DND-41 (cell line): ENCODE data around the gene TFF2.

Experiments used
- ATAC-seq: fragments of 200-7000 bp; cut with Tn5 transposase; 3 replicates; pipeline ENCODE4 v1.9.1; 2021; ENCODE audit warnings: low read depth; ENCODE audit not compliant: insufficient read depth
- DNase-seq: peaks from one replicate; pipeline ENCODE4 v3.0.0-alpha.2; 2020
- H2AFZ ChIP-seq: 2 replicates; pipeline ENCODE4 v1.6.0; 2012; ENCODE audit warnings: low read depth, low read length
- H3K27ac ChIP-seq: 2 replicates; pipeline ENCODE4 v1.5.1; 2012; ENCODE audit warnings: low read length, inconsistent platforms
- H3K27me3 ChIP-seq: fragments of 200-600 bp; sonication (generic); 2 replicates; pipeline ENCODE4 v1.6.0; 2012; ENCODE audit warnings: low read length, mild to moderate bottlenecking, inconsistent platforms; ENCODE audit not compliant: insufficient read depth, poor library complexity
- H3K36me3 ChIP-seq: 2 replicates; pipeline ENCODE4 v1.5.1; 2012; ENCODE audit warnings: low read length, inconsistent platforms; ENCODE audit not compliant: insufficient read depth
- H3K4me1 ChIP-seq: 2 replicates; pipeline ENCODE4 v1.5.1; 2012; ENCODE audit warnings: mild to moderate bottlenecking, low read length; ENCODE audit not compliant: insufficient read depth
- H3K4me2 ChIP-seq: 2 replicates; pipeline ENCODE4 v1.6.0; 2012; ENCODE audit warnings: mild to moderate bottlenecking, moderate library complexity, low read length, inconsistent platforms; ENCODE audit not compliant: insufficient read depth
- H3K4me3 ChIP-seq, 2 experiments: fragments of 200-600 bp in 1 of 2; shearing (Covaris generic) in 1 of 2; 2 replicates each; pipeline ENCODE4 v1.5.1; 2012 to 2016; ENCODE audit warnings: inconsistent platforms in 2 of 2, low read length in 2 of 2, mild to moderate bottlenecking in 2 of 2, low read depth in 1 of 2, moderate library complexity in 1 of 2
- H3K79me2 ChIP-seq: 2 replicates; pipeline ENCODE4 v1.6.0; 2012; ENCODE audit warnings: low read length, inconsistent platforms; ENCODE audit not compliant: insufficient read depth
- H3K9ac ChIP-seq: 2 replicates; pipeline ENCODE4 v1.6.0; 2012; ENCODE audit warnings: low read depth, mild to moderate bottlenecking, inconsistent platforms, low read length, moderate library complexity
- H3K9me3 ChIP-seq: 2 replicates; pipeline ENCODE4 v1.5.1; 2012; ENCODE audit warnings: low read length, moderate library complexity, mild to moderate bottlenecking, inconsistent platforms; ENCODE audit not compliant: insufficient read depth, severe bottlenecking
- H4K20me1 ChIP-seq: 2 replicates; pipeline ENCODE4 v1.6.0; 2012; ENCODE audit warnings: low read length; ENCODE audit not compliant: insufficient read depth
- EZH2 ChIP-seq: IDR thresholded peaks from 3 replicates; pipeline ENCODE4 v1.6.1; 2012; ENCODE audit warnings: borderline replicate concordance, low read depth, mild to moderate bottlenecking, moderate library complexity, low read length, inconsistent platforms; ENCODE audit not compliant: severe bottlenecking
- TF ChIP-seq, protein P1 (sequence below): IDR thresholded peaks from 2 replicates; pipeline ENCODE4 v1.5.1; 2012; ENCODE audit warnings: borderline replicate concordance, low read length, moderate library complexity, mild to moderate bottlenecking; ENCODE audit not compliant: poor library complexity, severe bottlenecking; ENCODE audit errors: extremely low read depth

The TFF2 gene

DNA sequence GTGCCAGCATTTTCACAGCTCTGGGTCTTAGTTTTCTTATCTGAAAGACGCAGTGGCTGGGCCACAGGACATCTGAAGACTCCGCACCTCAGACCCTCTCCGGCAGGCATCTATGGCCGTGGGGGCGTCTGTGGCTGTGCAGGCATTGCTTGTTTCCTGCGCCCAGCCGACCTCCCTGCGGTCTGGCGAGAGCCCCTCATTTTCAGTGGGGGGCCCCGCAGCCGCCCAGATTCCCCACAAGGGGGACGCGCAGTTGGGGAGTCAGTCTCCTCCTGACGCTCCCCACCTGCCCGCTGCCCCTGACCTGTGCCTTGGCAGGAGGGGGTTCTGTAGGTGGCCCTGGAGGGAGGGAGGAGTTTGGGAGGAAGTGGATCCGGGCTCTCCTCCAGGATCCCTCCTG lies 19.0 kb upstream of the TFF2 start:
- no peaks in the 10 kb centered on the region for H3K27me3 ChIP-seq
- H3K27ac ChIP-seq = no peak overlapping the region
- ATAC-seq (no peak), DNase-seq (no peak)
- no peak overlapping the region for H3K9ac ChIP-seq
- no peak for TF ChIP-seq EZH2
- TF ChIP-seq, protein P1, sequence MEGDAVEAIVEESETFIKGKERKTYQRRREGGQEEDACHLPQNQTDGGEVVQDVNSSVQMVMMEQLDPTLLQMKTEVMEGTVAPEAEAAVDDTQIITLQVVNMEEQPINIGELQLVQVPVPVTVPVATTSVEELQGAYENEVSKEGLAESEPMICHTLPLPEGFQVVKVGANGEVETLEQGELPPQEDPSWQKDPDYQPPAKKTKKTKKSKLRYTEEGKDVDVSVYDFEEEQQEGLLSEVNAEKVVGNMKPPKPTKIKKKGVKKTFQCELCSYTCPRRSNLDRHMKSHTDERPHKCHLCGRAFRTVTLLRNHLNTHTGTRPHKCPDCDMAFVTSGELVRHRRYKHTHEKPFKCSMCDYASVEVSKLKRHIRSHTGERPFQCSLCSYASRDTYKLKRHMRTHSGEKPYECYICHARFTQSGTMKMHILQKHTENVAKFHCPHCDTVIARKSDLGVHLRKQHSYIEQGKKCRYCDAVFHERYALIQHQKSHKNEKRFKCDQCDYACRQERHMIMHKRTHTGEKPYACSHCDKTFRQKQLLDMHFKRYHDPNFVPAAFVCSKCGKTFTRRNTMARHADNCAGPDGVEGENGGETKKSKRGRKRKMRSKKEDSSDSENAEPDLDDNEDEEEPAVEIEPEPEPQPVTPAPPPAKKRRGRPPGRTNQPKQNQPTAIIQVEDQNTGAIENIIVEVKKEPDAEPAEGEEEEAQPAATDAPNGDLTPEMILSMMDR = peak; percentile 24
- H3K9me3 ChIP-seq = no peaks in the 10 kb centered on the region
- H3K79me2 ChIP-seq = no peaks in the 10 kb centered on the region
- no peaks in the 10 kb centered on the region for H3K36me3 ChIP-seq
- no peaks in the 10 kb centered on the region for H4K20me1 ChIP-seq
- H3K4me3 ChIP-seq = no peak overlapping the region
- H3K4me2 ChIP-seq = no peak overlapping the region
- H3K4me1 ChIP-seq = no peaks in the 10 kb centered on the region
- no peak overlapping the region for H2AFZ ChIP-seq

DNA sequence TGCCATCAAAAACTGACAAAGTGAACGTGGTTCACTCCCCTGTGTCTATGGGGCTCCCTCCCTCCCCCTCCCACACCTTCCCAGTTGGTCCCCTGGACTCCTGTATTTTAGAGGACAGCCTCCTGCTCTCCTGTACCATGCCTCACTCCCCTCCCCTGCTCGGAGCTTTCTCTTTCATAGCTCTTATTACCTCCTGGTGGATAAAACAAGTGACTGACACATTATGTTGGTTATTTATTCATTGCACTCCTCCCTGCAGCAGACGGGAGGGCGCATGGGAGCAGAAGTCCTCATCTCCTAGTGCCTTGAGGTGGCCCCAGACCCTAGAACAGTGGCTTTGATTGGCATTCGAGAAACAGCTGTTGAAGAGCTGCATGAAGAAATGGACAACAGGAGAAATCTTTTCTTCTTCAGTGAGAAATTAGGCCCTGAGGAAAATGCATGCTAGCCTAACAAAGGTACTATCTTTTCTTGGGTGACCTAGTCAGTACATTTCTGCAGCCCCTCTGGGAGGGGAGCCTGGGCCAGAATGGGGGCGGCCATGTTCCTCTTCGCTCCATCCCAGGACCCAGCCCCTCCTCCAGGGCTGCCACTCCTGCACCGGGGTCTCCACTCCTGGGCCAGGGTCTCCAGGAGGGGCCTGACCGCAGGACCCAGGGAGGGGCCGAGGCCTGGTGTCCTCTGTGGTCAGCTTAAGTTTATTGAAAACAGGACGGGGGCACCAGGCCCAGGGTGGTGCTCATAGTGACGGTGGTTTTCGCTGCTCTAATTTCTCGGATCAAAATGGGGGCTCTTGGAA lies 16.8 kb upstream of the TFF2 start:
- Histone ChIP-seq H3K27ac (no peak overlapping the region), H3K4me1 (no peaks in the 10 kb centered on the region), H3K27me3 (no peaks in the 10 kb centered on the region), H2AFZ (no peak overlapping the region), H4K20me1 (no peaks in the 10 kb centered on the region), H3K79me2 (no peaks in the 10 kb centered on the region), H3K9me3 (no peaks in the 10 kb centered on the region), H3K9ac (no peak overlapping the region), H3K36me3 (no peaks in the 10 kb centered on the region), H3K4me2 (no peak overlapping the region), H3K4me3 (no peak overlapping the region)
- ATAC-seq = no peak
- no peak for DNase-seq
- no peak for TF ChIP-seq EZH2
- TF ChIP-seq, protein P1 = peak; percentile 3

DNA sequence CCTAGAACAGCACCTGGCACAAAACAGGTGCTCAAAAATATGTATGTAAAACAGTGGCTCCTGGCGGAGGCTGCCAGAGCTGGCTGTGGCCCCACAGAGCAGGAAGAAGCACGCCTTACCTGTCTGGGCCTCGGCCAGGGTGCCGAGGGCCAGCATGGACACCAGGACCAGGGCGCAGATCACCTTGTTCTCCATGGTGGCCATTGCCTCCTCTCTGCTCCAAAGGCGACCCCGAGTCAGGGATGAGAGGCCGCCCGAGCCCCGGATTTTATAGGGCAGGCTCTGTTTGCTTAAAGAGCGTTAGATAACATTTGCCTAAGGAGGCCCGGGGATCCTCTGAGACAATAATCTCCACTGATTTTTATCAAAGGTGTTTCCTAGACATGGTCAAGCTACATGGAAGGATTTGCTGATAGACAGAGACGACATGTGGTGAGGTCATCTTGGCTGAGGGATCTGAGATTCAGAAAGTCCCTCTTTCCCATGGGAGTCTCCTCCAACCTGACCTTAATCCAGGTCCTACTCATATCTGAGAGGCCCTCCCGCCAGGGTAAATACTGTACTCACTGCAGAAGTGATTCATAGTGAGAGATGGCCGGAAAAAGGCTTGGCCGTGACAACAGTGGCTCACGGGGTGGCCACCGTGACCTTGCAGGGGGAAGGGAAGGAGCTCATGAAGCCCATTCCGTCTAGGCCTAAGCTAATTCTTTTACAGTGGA lies 15.7 kb upstream of the TFF2 start, which contains the start of gene TFF1:
TFF1 (minus strand) TSS at position 244 of the 719 bp plus-strand sequence; CDS start at position 204, 40 bp downstream.
- DNase-seq = no peak
- no peak within 1 kb of the TSS for H2AFZ ChIP-seq
- H3K9me3 ChIP-seq = no peaks in the 10 kb centered on the region
- H3K4me2 ChIP-seq = no peak within 1 kb of the TSS
- H3K36me3 ChIP-seq = no peaks in the 10 kb centered on the region
- H3K4me3 ChIP-seq = no peak within 1 kb of the TSS
- H3K9ac ChIP-seq = no peak within 1 kb of the TSS
- no peak for ATAC-seq
- no peaks in the 10 kb centered on the region for H3K27me3 ChIP-seq
- H3K79me2 ChIP-seq = no peaks in the 10 kb centered on the region
- H3K4me1 ChIP-seq = no peaks in the 10 kb centered on the region
- TF ChIP-seq, protein P1 = no peak
- no peak for TF ChIP-seq EZH2
- no peaks in the 10 kb centered on the region for H4K20me1 ChIP-seq
- no peak within 1 kb of the TSS for H3K27ac ChIP-seq
